MM.1S (cell line): ENCODE data around the gene F12.

Source experiments
- DNase-seq: peaks from one replicate; pipeline ENCODE4 v3.0.0-alpha.2; 2015
- H2AFZ ChIP-seq: fragments of 300-600 bp; sonication (generic); 2 replicates; pipeline ENCODE4 v1.6.0; 2016; ENCODE audit warnings: antibody characterized with exemption, low read length
- H3F3A ChIP-seq: fragments of 300-600 bp; sonication (generic); 2 replicates; pipeline ENCODE4 v1.6.1; 2016; ENCODE audit warnings: mild to moderate bottlenecking, antibody characterized with exemption, low read length, moderate library complexity, mixed read lengths; ENCODE audit not compliant: insufficient read depth
- H3K27ac ChIP-seq: fragments of 300-600 bp; sonication (generic); 2 replicates; pipeline ENCODE4 v1.5.1; 2016; ENCODE audit warnings: mild to moderate bottlenecking, low read length
- H3K27me3 ChIP-seq: fragments of 300-600 bp; sonication (generic); replicated peaks from 2 replicates; pipeline ENCODE4 v1.6.0; 2016; ENCODE audit warnings: low read length; ENCODE audit not compliant: insufficient read depth
- H3K36me3 ChIP-seq: fragments of 300-600 bp; sonication (generic); replicated peaks from 2 replicates; pipeline ENCODE4 v1.6.1; 2016; ENCODE audit warnings: mild to moderate bottlenecking, low read length, mixed read lengths; ENCODE audit not compliant: insufficient read depth
- H3K4me1 ChIP-seq: fragments of 300-600 bp; sonication (generic); 2 replicates; pipeline ENCODE4 v1.6.1; 2016; ENCODE audit warnings: low read length, mixed read lengths
- H3K4me2 ChIP-seq: fragments of 300-600 bp; sonication (generic); 2 replicates; pipeline ENCODE4 v1.6.0; 2016; ENCODE audit warnings: low read depth, low read length
- H3K4me3 ChIP-seq: fragments of 300-600 bp; sonication (generic); 2 replicates; pipeline ENCODE4 v1.5.1; 2016; ENCODE audit warnings: low read length, mixed read lengths
- H3K79me2 ChIP-seq: fragments of 300-600 bp; sonication (generic); 2 replicates; pipeline ENCODE4 v1.6.1; 2016; ENCODE audit warnings: mixed run types, low read length, mixed read lengths
- H3K9ac ChIP-seq: fragments of 300-600 bp; sonication (generic); 2 replicates; pipeline ENCODE4 v1.6.1; 2016; ENCODE audit warnings: low read length, mixed read lengths
- H3K9me2 ChIP-seq: fragments of 300-600 bp; sonication (generic); replicated peaks from 2 replicates; pipeline ENCODE4 v1.6.1; 2016; ENCODE audit warnings: mild to moderate bottlenecking, low read length, mixed read lengths; ENCODE audit not compliant: insufficient read depth
- H3K9me3 ChIP-seq: fragments of 300-600 bp; sonication (generic); replicated peaks from 2 replicates; pipeline ENCODE4 v1.6.1; 2016; ENCODE audit warnings: mild to moderate bottlenecking, low read length, mixed read lengths; ENCODE audit not compliant: insufficient read depth
- H4K20me1 ChIP-seq: fragments of 300-600 bp; sonication (generic); 2 replicates; pipeline ENCODE4 v1.6.1; 2016; ENCODE audit warnings: mild to moderate bottlenecking, low read length, moderate library complexity, mixed read lengths; ENCODE audit not compliant: insufficient read depth
- EZH2 ChIP-seq: fragments of 300-600 bp; sonication (generic); optimal IDR thresholded peaks from 2 replicates; pipeline ENCODE3; 2017; ENCODE audit warnings: low read depth, mild to moderate bottlenecking, antibody characterized with exemption, low read length, mixed read lengths
- EZH2phosphoT487 ChIP-seq: fragments of 300-600 bp; sonication (generic); IDR thresholded peaks from 2 replicates; pipeline ENCODE4 v1.6.1; 2018; ENCODE audit warnings: antibody characterized with exemption, low read length
- TF ChIP-seq, protein P1 (sequence below): fragments of 300-600 bp; sonication (generic); IDR thresholded peaks from 2 replicates; pipeline ENCODE4 v1.5.1; 2016; ENCODE audit warnings: antibody characterized with exemption, low read length, mixed read lengths

F12 gene

DNA sequence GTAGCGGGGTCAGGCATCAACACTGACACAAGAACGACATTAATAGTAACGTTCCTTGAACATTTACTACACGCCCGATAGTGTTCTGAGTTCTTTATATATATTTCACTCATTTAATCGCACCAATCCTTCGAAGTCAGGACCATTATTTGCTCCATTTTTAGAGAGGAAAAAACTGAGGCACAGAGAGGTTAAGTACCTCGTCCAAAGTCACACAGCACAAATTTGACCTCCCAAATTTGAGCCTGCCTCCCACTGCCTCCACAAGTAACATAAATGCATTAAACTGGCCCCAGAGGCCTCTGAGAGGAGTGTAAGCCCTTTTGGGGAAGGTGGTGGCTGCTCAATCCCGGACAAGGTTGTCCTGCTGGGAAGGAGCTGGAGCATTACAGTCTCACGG lies 45.8 kb downstream of the F12 start:
- peaks cover 47% of the 10 kb centered on the region for H3K79me2 ChIP-seq
- H4K20me1 ChIP-seq = 0 out of 2 replicates have a peak, but pooled peaks cover 6% of the 10 kb centered on the region
- no peak overlapping the region for H3K27ac ChIP-seq
- H3K36me3 ChIP-seq = no peaks in the 10 kb centered on the region
- H3K4me2 ChIP-seq = peak overlapping the region; percentile 97
- no peak for DNase-seq
- H3K9me3 ChIP-seq = no peaks in the 10 kb centered on the region
- peaks cover 14% of the 10 kb centered on the region; the same call in 1 of the 2 replicates for H3F3A ChIP-seq
- H2AFZ ChIP-seq = no peak overlapping the region
- no peaks in the 10 kb centered on the region for H3K9me2 ChIP-seq
- H3K9ac ChIP-seq = no peak overlapping the region
- TF ChIP-seq, protein P1, sequence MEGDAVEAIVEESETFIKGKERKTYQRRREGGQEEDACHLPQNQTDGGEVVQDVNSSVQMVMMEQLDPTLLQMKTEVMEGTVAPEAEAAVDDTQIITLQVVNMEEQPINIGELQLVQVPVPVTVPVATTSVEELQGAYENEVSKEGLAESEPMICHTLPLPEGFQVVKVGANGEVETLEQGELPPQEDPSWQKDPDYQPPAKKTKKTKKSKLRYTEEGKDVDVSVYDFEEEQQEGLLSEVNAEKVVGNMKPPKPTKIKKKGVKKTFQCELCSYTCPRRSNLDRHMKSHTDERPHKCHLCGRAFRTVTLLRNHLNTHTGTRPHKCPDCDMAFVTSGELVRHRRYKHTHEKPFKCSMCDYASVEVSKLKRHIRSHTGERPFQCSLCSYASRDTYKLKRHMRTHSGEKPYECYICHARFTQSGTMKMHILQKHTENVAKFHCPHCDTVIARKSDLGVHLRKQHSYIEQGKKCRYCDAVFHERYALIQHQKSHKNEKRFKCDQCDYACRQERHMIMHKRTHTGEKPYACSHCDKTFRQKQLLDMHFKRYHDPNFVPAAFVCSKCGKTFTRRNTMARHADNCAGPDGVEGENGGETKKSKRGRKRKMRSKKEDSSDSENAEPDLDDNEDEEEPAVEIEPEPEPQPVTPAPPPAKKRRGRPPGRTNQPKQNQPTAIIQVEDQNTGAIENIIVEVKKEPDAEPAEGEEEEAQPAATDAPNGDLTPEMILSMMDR = no peak
- TF ChIP-seq EZH2 = no peak
- TF ChIP-seq EZH2phosphoT487 = no peak
- peaks cover 34% of the 10 kb centered on the region for H3K4me1 ChIP-seq
- H3K4me3 ChIP-seq = peak overlapping the region; percentile 61; the same call in 1 of the 2 replicates
- H3K27me3 ChIP-seq = no peaks in the 10 kb centered on the region

DNA sequence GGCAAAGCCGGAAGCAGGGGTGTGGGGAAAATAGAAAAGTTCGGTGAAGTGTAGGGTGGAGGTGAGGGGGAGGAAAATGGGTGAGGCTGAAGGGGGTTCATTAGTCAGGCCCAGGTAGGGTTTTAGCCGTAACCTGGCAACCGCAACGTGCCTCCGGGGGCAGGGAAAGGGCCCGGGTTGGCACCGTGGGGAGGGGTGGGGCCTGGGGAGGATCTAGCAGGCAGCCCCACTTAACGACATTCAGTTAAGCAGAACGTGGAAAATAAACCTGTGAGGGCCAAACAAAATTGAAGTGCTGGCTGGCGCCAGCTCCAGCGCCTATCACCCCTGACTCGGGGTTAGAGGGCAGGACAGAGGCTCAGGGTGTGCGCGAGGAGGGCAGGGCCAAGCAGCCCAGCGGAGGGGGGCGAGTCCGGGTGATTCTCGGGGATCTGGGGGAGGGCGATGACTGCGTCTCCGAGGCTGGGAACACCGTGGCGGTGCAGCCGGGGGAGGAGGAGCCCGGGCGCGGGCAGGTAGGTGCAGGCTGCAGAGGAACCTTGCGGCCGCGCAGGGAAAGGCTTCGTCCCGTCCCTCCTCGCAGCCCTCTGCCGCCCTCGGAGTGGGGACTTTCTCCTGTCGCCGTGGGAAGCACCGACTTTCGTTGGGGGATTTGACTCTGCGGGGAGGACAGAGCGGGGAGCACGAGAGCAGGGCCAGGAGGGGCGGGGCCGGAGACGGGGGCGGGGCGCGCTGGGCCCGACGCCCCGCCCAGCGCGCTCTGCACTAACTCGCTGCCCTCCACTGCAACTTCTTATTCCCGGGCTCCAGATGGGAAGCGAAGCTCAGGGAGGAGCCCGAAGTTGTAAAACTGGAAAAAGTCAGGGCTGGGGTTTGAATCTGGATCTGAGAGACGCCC lies 46.5 kb downstream of the F12 start:
- DNase-seq = peak; percentile 57
- H3K4me2 ChIP-seq = peak overlapping the region; percentile 97
- H3K9ac ChIP-seq = peak overlapping the region; percentile 24; the same call in 1 of the 2 replicates
- no peaks in the 10 kb centered on the region for H3K9me2 ChIP-seq
- peaks cover 35% of the 10 kb centered on the region for H3K4me1 ChIP-seq
- no peaks in the 10 kb centered on the region for H3K9me3 ChIP-seq
- peaks cover 14% of the 10 kb centered on the region; the same call in 1 of the 2 replicates for H3F3A ChIP-seq
- H3K27me3 ChIP-seq = no peaks in the 10 kb centered on the region
- H3K27ac ChIP-seq = peak overlapping the region; percentile 26; the same call in 1 of the 2 replicates
- peak overlapping the region; percentile 61 for H3K4me3 ChIP-seq
- 0 out of 2 replicates have a peak, but pooled peaks cover 6% of the 10 kb centered on the region for H4K20me1 ChIP-seq
- TF ChIP-seq EZH2 = no peak
- TF ChIP-seq EZH2phosphoT487 = no peak
- TF ChIP-seq, protein P1 = no peak
- peaks cover 54% of the 10 kb centered on the region for H3K79me2 ChIP-seq
- no peaks in the 10 kb centered on the region for H3K36me3 ChIP-seq
- peak overlapping the region; percentile 46; the same call in 1 of the 2 replicates for H2AFZ ChIP-seq

- peak overlapping the region; percentile 61; the same call in 1 of the 2 replicates for H3K4me3 ChIP-seq
- no peaks in the 10 kb centered on the region for H3K36me3 ChIP-seq
- H3K9ac ChIP-seq = no peak overlapping the region
- no peak for DNase-seq
- no peak overlapping the region for H2AFZ ChIP-seq
- H4K20me1 ChIP-seq = 0 out of 2 replicates have a peak, but pooled peaks cover 6% of the 10 kb centered on the region
- H3K9me2 ChIP-seq = no peaks in the 10 kb centered on the region
- H3K27ac ChIP-seq = peak overlapping the region; percentile 6; the same call in 1 of the 2 replicates
- peak overlapping the region; percentile 97 for H3K4me2 ChIP-seq
- no peaks in the 10 kb centered on the region for H3K27me3 ChIP-seq
- TF ChIP-seq, protein P1 = no peak
- no peak for TF ChIP-seq EZH2
- no peak for TF ChIP-seq EZH2phosphoT487
- H3K9me3 ChIP-seq = no peaks in the 10 kb centered on the region
- H3K4me1 ChIP-seq = peaks cover 38% of the 10 kb centered on the region
- peaks cover 14% of the 10 kb centered on the region; the same call in 1 of the 2 replicates for H3F3A ChIP-seq
- peaks cover 55% of the 10 kb centered on the region for H3K79me2 ChIP-seq
These were observed 47.1 kb downstream of the F12 start for GRCh38 chr5:177362292-177362609.
